DMS79 treated with DMSO at 0.1 percent for 48 hours (cell line): ENCODE data around the gene TEAD3.

Experiments
- DNase-seq: peaks from one replicate; lab custom pipeline; 2025; lab: John Stamatoyannopoulos, UW

Gene TEAD3

DNA sequence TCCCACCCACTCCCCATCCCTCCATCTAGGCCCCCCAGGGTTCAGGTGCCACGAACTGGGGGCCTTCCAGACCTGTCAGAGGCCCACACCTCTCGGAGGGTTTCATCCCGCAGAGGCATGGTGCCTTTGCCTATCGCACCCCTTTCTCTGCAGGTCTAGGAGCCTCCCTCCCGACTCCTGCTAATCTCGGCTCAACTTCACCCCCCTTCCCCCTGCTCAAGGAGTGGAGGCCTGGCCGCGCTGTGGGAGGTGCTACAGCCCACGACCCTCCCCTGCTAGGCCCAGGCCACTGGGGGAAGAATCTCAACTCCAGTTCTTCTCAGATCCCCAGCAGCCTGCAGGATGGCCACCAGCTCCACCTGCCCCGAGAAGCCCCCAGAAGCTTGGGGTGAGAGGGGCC, 15.9 kb upstream of the TEAD3 start, which contains the start of gene TULP1:
Gene TULP1 (minus strand): TSS at position 157 of the 400 bp plus-strand sequence. CDS start 38 bp downstream, at position 119.
- DNase-seq = no peak

DNA sequence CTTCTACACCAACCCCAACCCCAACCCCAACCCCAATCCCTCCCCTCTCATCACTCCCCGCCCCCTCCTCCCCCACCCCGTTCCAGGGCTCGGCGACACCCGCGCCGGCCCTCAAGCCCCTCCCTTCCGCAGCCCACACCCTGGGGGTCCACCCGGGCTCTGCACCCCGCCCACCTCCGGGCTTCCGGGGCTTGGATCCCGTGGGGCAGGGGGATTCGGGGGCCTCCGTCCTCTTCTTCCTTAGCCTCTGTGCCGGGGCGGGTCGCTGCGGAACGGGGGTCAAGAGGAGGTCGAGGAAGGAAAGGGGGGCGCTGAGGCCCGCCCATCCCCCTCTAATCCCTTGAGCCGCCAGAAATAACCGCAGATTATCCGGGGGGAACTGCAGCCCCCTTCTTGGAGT, 15.1 kb upstream of the TEAD3 start:
- DNase-seq = no peak

DNA sequence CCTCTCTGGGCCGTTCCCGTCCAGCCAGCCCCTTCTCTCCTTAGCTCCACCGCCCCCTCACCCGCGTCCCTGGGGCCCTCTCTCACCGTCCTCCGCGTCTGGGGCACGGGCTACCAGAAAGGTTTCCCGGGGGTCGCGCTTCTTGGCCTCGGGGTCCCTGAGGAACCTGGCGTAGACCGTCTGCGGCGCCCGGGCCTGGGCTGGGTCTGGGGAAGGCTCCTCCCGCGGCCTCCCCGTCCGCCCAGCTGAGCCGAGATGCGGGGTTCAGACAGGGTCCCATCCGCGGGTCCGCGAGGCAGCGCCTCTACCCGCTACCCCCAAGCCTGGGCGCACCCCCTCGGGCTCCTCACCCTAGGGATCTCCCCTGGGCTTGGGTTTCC, 14.7 kb upstream of the TEAD3 start:
- DNase-seq = no peak

DNA sequence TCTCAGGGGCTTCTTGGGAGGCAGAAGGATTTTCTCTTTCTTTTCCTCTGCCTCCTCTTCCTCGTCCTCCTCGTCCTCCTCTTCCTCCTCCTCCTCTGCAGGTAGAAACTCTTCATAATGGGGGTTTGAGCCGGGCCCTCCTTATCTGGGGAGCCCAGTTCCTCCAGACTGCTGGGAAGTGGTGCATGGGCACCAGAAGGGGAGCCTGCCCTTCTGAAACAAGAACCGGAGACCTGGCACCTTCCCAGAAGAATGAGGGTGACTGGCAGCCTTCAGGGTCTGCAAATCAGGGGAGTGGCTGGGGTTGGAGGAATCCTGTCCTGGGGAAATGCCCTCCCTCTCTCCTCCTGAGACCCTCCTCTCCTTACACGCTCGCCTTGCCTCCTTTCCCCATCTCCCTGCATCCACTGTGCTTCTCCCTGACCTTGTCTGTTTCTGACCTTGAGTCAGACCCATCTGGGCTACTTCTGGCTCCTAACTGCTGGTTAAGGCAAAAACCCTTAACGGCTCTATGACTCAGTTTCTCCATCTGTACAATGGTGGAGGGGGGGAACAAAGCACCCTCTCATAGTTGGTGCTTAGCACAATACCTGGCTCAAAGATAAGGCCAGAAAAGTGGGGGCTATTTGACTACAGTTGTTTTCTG, 14.2 kb upstream of the TEAD3 start:
- DNase-seq = no peak

DNA sequence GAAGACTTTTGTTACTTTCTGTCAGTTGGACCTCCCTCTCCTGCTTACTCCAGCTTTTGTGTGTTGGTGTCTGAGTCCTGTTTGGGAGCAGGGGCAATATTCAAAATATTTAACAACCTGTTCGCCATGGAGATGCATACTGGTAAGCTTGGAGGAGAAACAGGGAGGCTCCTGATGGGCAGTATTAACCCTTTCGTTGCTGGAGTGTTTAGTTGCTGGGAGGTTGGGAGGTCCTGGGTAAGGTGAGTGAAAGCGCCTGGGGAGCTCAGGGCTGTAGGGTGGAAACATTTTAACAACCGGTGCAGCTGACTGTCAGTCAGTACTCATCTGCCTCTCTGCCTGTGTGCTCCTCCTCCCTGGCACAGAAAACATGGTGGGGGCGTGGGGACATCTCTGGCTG, 11.7 kb upstream of the TEAD3 start:
- DNase-seq = no peak

DNA sequence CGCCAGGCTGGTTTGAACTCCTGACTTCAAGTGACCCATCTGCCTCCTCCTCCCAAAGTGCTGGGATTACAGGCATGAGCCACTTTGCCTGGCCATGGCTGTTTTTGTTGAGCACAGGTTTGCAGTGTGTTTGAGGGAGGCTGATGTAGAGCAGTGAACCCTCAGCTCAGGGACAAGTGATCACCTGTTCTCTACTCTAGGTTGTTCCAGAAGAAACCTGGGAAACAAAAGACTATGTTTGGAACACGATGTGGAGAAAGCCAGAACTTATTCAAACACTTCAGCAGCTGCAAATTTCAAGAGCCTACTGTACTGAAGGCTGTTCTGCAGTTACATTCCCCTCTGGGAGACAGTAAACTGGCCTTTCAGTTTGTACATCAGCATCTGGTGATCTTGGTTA, 11.1 kb upstream of the TEAD3 start:
- DNase-seq = no peak

DNA sequence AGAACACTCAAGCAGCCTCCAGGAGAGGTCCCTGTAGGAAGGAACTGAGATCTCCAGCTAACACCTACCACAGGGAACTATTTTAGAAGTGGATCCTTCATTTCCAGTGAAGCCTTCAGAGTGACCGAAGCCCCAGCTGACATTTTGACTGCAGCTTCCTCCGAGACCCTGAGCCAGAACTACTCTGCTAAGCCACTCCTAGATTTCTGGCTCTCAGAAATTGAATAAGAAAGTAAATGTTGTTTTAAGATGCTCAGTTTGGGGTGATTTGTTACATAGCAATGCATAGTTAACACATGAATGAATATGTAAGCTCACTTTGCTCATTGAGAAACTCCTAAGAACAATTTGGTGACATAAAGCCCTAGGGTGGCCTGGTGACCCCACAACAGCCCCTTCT, 10.3 kb upstream of the TEAD3 start:
- DNase-seq = peak; percentile 25

DNA sequence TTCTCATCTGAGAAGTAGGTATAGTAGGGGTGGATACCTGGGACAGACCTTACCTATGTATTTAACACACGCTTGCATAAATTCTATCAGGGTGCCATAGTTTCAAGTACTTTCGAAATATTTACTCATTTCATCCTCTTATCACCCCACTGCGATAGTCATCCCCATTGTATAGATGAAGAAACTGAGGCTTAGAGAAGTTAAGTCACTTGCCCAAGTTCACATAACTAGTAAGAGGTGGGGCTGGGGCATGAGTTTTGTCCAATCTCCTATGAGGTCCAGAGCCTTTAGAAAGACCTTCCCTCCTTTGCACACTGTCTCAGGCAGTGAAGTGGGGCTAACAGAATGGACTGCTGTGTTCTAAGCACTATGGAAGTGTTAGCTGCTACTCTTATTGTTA, 9.7 kb upstream of the TEAD3 start:
- DNase-seq = no peak

DNA sequence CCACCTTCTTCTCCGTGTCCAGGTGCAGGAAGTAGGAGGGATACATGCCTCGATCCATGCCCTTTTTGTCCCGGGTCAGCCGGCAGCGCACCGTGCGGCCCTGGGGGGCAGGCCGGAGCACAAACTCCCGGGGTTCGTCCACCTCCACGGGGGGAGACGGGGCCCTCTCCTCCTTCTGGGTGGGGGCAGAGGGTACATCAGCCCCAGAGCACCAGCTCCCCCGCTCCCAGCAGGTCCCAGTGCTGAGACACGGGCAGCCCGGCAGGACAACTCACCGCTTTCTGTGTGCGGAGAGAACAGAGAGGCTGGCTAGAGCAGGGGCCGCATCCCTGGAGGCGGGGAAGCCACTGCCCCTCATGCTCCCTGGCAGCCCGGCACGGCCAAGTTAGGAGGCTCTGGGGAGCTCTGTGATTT, 9.1 kb upstream of the TEAD3 start:
- no peak for DNase-seq

DNA sequence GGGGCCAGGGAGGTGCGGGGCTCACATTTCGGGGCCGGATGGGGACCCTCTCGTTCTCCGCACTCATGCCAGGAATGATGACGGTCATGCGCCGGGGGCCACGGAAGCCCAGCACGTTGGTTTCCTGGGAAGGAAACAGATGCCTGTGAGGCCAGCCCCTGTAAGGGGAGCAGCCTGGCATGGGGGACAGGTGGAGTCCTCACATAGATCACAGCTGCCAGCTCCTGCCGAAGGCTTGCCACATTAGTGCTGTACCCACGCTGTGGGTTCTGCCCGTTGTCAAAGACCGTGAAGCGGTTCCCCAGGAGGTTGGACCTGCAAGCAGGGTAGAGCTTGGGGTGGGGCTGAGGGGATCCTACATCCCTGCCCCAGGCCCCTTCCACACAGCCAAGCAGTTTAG, 6.7 kb upstream of the TEAD3 start:
- DNase-seq = no peak

DNA sequence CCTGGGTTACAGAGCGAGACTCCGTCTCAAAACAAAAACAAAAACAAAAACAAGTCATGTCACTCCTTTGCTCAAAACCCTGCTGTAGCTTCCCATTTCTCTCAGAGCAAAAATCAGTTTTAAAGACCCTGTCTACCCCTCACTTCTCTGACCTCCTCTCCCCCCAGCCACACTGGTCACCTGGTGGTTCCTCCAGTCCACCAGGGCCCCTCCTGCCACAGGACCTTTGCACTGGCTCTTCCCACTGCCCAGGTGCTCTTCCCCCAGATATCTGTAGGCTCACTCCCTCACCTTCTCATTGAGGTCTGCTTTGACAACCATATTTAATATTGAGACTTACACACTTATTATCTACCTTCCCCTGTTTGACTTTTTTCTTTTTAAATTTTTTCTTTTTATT, 4.9 kb upstream of the TEAD3 start:
- DNase-seq = no peak

DNA sequence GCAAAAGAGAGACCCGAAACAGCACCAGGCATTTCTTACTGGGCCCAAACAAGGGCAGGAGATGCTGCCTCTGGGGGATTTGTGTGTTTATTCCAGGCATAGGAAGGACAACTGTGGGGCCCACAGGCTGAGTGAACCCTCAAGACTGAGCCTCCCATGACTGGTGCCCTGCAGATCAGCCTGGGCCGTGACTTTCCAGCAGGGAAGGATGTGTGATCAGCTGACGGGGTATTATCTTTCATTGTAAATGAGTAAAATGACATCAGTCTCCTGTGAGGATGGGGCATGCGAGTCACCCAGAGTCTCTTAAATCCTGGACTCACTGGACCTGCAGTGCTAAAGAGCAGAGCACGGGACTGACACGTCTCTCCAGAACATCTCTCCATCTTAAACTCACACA, 3.9 kb upstream of the TEAD3 start:
- no peak for DNase-seq

DNA sequence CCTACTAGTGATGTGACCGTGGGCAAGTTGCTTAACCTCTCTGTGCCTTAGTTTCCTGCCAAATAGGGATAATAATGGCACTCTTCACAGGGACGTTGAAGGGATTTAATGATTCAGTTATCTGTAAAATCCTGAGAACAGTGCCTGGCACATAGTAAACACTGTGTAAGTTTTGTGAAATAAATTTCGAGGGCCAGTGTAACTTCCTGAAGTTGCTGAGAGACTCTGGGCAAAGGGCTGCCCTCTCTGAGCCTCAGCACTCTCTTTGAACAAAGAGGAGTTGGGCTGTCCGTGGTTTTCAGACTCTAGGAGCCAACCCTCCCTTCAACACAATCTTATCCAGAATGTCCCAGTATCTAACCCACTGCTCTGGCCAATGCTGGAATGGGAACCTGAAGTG, 2.5 kb upstream of the TEAD3 start:
- no peak for DNase-seq

DNA sequence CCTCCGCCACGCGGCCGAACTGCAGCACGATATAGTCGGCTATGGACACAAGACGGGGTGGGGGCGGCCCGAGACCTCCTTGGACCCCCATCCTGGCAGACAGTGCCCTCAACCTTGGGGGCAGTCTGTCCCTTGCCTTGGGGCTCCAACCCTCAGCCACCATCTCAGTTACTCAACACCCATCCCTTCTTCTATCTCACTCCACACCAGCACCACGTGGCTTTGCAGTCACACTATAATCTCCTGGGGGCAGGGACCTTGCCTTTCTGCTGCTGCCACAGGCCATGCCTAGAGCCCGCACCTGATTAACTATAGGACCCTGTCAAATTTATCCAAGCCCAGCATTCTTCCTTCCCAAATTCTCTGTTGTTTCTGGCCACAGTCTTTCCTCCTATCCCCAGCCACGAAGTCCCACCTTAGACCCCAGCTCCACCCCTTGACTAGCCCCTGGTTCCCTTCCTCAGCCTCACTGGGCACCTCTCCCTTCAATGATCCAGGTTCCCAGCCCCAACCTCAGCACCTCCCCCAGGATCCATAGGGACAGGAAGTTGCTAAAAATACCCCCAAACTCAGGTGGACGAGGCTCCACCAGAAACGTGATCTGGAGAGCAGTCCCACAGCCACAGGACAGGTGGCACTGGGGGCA, 1.7 kb upstream of the TEAD3 start:
- DNase-seq = no peak

DNA sequence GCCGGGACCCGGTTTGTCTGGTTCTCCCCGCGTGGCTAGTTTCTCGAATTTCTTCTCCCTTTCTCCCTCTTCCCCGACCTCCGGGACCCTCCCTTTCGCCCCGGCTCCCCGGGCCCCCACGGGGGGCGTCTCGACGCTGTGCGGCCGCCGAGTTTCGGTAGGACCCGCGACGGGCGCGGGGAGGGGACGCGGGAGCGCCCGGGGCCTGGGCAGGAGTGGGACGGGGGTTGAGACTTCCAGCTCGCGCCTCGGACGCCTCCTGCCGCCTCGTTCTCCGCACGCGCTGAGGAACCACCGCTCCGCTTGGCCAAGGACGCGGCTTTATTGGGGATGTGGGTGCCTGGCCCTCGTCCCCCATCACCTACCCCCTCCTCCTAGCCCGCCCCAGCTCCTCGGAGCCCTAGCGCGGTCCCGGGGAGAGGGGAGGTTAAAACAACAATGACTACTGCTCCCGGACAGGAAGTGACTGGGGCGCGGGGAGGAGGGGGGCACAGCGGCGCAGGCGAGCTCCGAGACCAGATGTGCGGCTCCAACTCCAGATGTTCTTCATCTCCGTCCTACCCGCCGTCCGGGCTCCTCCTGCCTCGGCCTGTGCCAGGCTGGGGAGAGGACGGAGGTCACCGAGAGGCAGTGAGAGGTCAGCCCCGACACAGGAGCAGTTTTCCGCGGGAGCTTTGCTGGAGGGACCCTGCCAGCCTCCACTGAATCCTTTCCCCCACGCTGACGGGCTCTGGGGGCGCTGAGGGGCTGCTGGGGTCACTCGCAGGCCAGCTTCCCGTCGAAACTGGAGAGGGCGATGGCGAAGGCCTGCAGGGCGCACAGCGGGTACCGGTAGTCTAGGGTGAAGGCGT, 917 bp upstream of the TEAD3 start:
- no peak for DNase-seq

DNA sequence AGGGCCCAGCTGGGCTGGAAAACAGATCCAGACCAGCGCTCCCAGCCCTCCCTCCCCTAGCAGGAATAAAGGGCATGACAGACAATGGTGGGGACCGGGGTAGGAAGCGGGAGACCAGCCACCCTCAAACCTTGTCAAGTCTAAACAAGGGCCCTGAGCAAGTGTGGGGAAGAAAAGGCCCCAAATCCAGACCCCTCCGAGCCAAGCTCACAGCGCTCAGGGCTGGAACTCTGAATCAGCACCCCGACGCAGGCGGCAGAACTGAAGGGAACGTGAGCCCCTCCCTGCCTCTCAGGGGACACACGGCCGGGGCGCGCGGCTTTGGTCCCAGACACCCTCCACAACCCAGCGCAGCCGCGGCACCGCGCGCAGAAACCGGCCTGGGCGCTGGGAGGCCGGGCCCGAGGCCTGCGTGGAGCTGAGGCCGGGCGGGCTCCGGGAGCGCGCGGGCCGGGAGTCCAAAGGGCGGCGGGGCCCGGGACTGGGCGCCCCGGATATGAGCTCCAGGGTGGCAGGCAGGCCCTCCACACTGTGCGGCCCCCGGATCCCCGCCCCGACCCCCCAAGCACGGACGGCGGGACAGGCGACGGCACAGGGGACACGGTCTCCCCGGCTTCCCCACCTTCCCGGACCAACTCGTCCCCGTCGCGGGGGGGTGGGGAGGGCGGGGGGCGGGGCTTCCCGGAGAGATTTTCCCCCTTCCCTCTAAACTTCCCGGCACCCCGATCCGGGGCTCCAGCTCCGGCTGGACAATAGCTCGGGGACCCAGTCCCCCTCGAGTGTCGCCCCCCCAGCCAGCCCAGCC, 641 bp downstream of the TEAD3 start:
- no peak for DNase-seq

DNA sequence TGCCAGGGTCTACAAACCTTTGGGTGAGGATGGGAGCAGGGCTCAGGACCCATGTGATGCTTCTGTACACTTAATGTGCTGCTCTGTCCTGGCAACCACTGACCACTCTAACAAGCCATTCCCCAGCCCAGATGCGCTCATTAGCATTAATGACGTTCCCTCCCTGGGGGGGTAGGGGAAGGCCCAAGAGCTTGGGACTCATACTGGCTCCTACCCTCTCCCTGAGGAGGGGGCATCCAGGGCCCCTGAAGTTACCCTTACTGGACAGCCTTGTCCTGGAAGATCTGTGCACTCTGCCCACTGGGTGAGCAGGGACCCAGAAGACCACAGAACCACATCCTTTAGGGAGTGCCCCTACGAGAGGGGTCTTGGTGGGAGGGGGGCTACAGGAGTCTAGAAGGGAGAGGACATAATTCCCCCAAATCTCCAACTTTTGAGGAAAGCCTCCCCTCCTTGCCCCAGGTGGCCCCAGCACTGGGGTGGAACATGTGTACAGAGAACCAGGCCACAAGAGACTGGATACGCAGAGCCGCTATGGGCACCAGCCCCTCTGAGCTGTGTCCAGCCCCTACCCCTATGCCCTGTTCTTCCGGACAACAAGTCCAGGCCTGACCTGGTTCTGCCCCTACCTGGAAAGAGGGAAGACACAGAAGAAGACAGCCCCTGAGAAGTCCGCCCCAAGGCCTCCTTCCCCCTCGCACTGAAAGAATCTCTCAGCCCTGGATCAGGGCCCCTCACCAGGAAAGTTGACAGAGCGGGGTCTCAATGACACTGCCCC, 1.4 kb downstream of the TEAD3 start:
- no peak for DNase-seq

DNA sequence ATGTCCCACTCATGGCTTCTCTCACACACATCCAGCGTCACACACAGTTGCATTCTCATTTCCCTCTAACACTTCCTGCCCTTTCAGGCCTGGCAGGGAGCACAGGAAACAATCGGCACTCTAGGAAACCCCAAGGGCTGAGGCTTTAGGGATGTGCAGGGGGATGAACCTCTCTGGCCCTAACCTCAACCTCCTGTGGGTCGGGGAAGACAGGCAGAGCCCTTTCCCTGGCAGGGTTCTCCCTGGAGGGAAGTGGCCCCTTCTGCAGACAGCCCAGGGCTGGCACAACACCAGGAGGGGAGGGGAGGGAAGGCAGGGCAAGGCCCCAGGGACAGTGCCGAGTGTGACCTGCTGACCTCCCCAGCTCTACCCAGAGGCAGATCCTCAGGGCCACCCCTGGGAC, 2.7 kb downstream of the TEAD3 start:
- DNase-seq = no peak

DNA sequence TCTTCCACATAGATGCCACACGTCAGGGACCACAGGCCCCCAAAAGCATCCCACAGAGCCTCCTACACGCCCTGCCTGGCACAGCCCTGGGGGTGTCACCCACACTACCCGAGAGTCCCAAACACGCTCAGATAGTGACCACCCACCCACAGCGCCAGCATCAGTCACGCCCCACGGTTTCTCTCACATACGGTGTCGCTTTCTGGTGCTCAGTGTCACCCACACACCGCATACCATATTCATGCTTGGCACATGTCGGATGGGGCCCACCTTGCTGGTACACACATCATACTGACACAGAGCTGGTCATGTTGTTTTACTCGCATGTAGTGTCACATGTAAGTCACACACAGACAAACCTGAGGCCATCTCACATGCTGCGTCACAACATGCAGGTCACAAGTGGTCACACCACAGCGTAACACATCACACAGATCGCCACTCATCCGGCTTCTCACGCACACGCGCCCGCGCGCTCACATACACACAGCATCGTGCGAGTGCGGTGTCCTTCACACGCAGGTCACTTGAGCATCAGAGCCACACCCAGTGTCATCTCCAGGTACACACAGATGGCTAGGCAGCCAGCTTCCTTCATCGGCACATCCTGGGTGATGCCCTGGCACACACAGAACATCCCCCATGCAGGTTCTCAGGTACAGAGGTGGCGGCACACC, 3.4 kb downstream of the TEAD3 start:
- DNase-seq = no peak

DNA sequence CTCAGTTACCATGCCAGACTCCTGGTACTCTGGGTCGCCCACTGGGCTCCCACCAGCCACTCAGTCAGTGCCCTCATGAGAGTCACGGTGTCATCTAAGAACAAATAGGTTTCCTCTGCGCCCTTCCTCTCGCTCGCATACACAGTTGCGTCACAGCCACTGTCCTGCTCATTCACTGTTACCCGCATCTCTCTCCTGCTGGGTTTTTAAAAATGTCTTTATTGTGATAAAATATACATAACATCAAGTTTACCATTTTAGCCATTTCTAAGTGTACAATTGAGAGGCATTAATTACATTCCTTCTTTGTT, 4.0 kb downstream of the TEAD3 start:
- DNase-seq = no peak
